ENCODE data around the gene IMP4.

Gene IMP4

GRCh38 chr2:130377491-130377890 is 34.8 kb downstream of the IMP4 start:
- no peak overlapping the region for H2AFZ ChIP-seq (ENCODE audit: low read length)
- no peaks in the 10 kb centered on the region for H4K20me1 ChIP-seq (ENCODE audit: insufficient read depth, low read length, poor library complexity, severe bottlenecking)
- H3K4me3 ChIP-seq (ENCODE audit: low read length, poor library complexity, severe bottlenecking) = no peak overlapping the region
- no peaks in the 10 kb centered on the region for H3F3A ChIP-seq (ENCODE audit: low read depth)
- no peak overlapping the region for H3K4me2 ChIP-seq (ENCODE audit: low read depth, low read length, poor library complexity, severe bottlenecking)
- no peak for TF ChIP-seq CTCF (conservative IDR thresholded peaks at IDR 0.05; ENCODE audit: low read length)
- no peak for TF ChIP-seq EZH2phosphoT487 (IDR thresholded peaks at IDR 0.05; ENCODE audit: borderline replicate concordance)
- H3K36me3 ChIP-seq (ENCODE audit: insufficient read depth, low read length) = no peaks in the 10 kb centered on the region
- H3K9ac ChIP-seq (ENCODE audit: low read depth, low read length, poor library complexity, severe bottlenecking) = no peak overlapping the region
- no peaks in the 10 kb centered on the region for H3K79me2 ChIP-seq (ENCODE audit: insufficient read depth, low read length)
- no peaks in the 10 kb centered on the region for H3K9me2 ChIP-seq (replicated peaks; ENCODE audit: low read depth, low read length)
- no peaks in the 10 kb centered on the region for H3K27me3 ChIP-seq (ENCODE audit: insufficient read depth, low read length, poor library complexity, severe bottlenecking)
- H3K9me3 ChIP-seq (ENCODE audit: insufficient read depth, low read depth, low read length) = no peaks in the 10 kb centered on the region
- peaks cover 4% of the 10 kb centered on the region for H3K4me1 ChIP-seq (ENCODE audit: insufficient read depth, low read length, poor library complexity, severe bottlenecking)

GRCh38 chr2:130378206-130378897 is 35.7 kb downstream of the IMP4 start:
- Histone ChIP-seq H3K4me2 (ENCODE audit: low read depth, low read length, poor library complexity, severe bottlenecking) (no peak overlapping the region), H3K4me1 (ENCODE audit: insufficient read depth, low read length, poor library complexity, severe bottlenecking) (peaks cover 4% of the 10 kb centered on the region), H3K9me2 (replicated peaks; ENCODE audit: low read depth, low read length) (no peaks in the 10 kb centered on the region), H2AFZ (ENCODE audit: low read length) (no peak overlapping the region), H4K20me1 (ENCODE audit: insufficient read depth, low read length, poor library complexity, severe bottlenecking) (no peaks in the 10 kb centered on the region), H3K9ac (ENCODE audit: low read depth, low read length, poor library complexity, severe bottlenecking) (no peak overlapping the region), H3K36me3 (ENCODE audit: insufficient read depth, low read length) (no peaks in the 10 kb centered on the region), H3K4me3 (ENCODE audit: low read length, poor library complexity, severe bottlenecking) (no peak overlapping the region), H3K9me3 (ENCODE audit: insufficient read depth, low read depth, low read length) (no peaks in the 10 kb centered on the region), H3K79me2 (ENCODE audit: insufficient read depth, low read length) (no peaks in the 10 kb centered on the region), H3K27me3 (ENCODE audit: insufficient read depth, low read length, poor library complexity, severe bottlenecking) (no peaks in the 10 kb centered on the region), H3F3A (ENCODE audit: low read depth) (no peaks in the 10 kb centered on the region)
- TF ChIP-seq CTCF (conservative IDR thresholded peaks at IDR 0.05; ENCODE audit: low read length) (no peak), EZH2phosphoT487 (IDR thresholded peaks at IDR 0.05; ENCODE audit: borderline replicate concordance) (no peak)

GRCh38 chr2:130378898-130379214 is 36.2 kb downstream of the IMP4 start:
- Histone ChIP-seq H4K20me1 (ENCODE audit: insufficient read depth, low read length, poor library complexity, severe bottlenecking) (no peaks in the 10 kb centered on the region), H3K27me3 (ENCODE audit: insufficient read depth, low read length, poor library complexity, severe bottlenecking) (no peaks in the 10 kb centered on the region), H2AFZ (ENCODE audit: low read length) (no peak overlapping the region), H3K79me2 (ENCODE audit: insufficient read depth, low read length) (no peaks in the 10 kb centered on the region), H3K9me3 (ENCODE audit: insufficient read depth, low read depth, low read length) (no peaks in the 10 kb centered on the region), H3K9me2 (replicated peaks; ENCODE audit: low read depth, low read length) (no peaks in the 10 kb centered on the region), H3K4me2 (ENCODE audit: low read depth, low read length, poor library complexity, severe bottlenecking) (no peak overlapping the region), H3K9ac (ENCODE audit: low read depth, low read length, poor library complexity, severe bottlenecking) (no peak overlapping the region), H3K4me3 (ENCODE audit: low read length, poor library complexity, severe bottlenecking) (no peak overlapping the region), H3K36me3 (ENCODE audit: insufficient read depth, low read length) (no peaks in the 10 kb centered on the region), H3F3A (ENCODE audit: low read depth) (no peaks in the 10 kb centered on the region), H3K4me1 (ENCODE audit: insufficient read depth, low read length, poor library complexity, severe bottlenecking) (peaks cover 4% of the 10 kb centered on the region)
- TF ChIP-seq EZH2phosphoT487 (IDR thresholded peaks at IDR 0.05; ENCODE audit: borderline replicate concordance) = no peak
- no peak for TF ChIP-seq CTCF (conservative IDR thresholded peaks at IDR 0.05; ENCODE audit: low read length)

All from Loucy (cell line).